HEK293 (cell line): ENCODE measurements around the gene SIGLEC1.

ENCODE experiments used
- GFI1B ChIP-seq: fragments of 450-650 bp; formaldehyde crosslinking; IDR thresholded peaks from 2 replicates; pipeline ENCODE4 v1.5.1; 2016; ENCODE audit warnings: missing biosample characterization, missing genetic modification characterization
- HOXA7 ChIP-seq: sonication (generic); formaldehyde crosslinking; IDR thresholded peaks from 2 replicates; pipeline ENCODE4 v1.8.1; 2022; ENCODE audit warnings: missing genetic modification reagents, borderline replicate concordance
- KLF1 ChIP-seq: fragments of 450-650 bp; formaldehyde crosslinking; IDR thresholded peaks from 2 replicates; pipeline ENCODE4 v1.5.1; 2016; ENCODE audit warnings: missing biosample characterization, missing genetic modification characterization
- KLF9 ChIP-seq: fragments of 450-650 bp; formaldehyde crosslinking; IDR thresholded peaks from 2 replicates; pipeline ENCODE4 v1.5.1; 2016; ENCODE audit warnings: missing biosample characterization, missing genetic modification characterization, low read depth
- MEIS1 ChIP-seq: sonication (generic); formaldehyde crosslinking; IDR thresholded peaks from 2 replicates; pipeline ENCODE4 v1.8.1; 2022; ENCODE audit warnings: missing genetic modification reagents, mild to moderate bottlenecking, borderline replicate concordance
- OVOL3 ChIP-seq: fragments of 450-650 bp; formaldehyde crosslinking; IDR thresholded peaks from 2 replicates; pipeline ENCODE4 v1.5.1; 2016; ENCODE audit warnings: missing biosample characterization, missing genetic modification characterization
- SP3 ChIP-seq: fragments of 450-650 bp; formaldehyde crosslinking; IDR thresholded peaks from 2 replicates; pipeline ENCODE4 v1.5.1; 2016; ENCODE audit warnings: missing biosample characterization, missing genetic modification characterization
- TRIM28 ChIP-seq: IDR thresholded peaks from 2 replicates; pipeline ENCODE4 v1.6.1; 2011; ENCODE audit warnings: low read length, control low read depth, borderline replicate concordance
- ZBTB17 ChIP-seq: fragments of 450-650 bp; formaldehyde crosslinking; IDR thresholded peaks from 2 replicates; pipeline ENCODE4 v1.5.1; 2016; ENCODE audit warnings: missing biosample characterization, missing genetic modification characterization
- ZBTB20 ChIP-seq: fragments of 450-650 bp; formaldehyde crosslinking; IDR thresholded peaks from 2 replicates; pipeline ENCODE4 v1.5.1; 2016; ENCODE audit warnings: missing biosample characterization, missing genetic modification characterization
- ZNF121 ChIP-seq: fragments of 450-650 bp; formaldehyde crosslinking; IDR thresholded peaks from 2 replicates; pipeline ENCODE4 v1.5.1; 2016; ENCODE audit warnings: missing biosample characterization, missing genetic modification characterization
- ZNF133 ChIP-seq: fragments of 450-650 bp; formaldehyde crosslinking; IDR thresholded peaks from 2 replicates; pipeline ENCODE4 v1.5.1; 2016; ENCODE audit warnings: missing biosample characterization, missing genetic modification characterization
- ZNF138 ChIP-seq: fragments of 450-650 bp; formaldehyde crosslinking; IDR thresholded peaks from 2 replicates; pipeline ENCODE4 v1.5.1; 2016; ENCODE audit warnings: missing biosample characterization, missing genetic modification characterization, borderline replicate concordance
- ZNF19 ChIP-seq: fragments of 450-650 bp; formaldehyde crosslinking; IDR thresholded peaks from 2 replicates; pipeline ENCODE4; 2016; ENCODE audit warnings: missing biosample characterization, missing genetic modification characterization, low read depth
- ZNF23 ChIP-seq: fragments of 450-650 bp; formaldehyde crosslinking; IDR thresholded peaks from 2 replicates; pipeline ENCODE4 v1.5.1; 2016; ENCODE audit warnings: missing biosample characterization, missing genetic modification characterization, borderline replicate concordance
- ZNF391 ChIP-seq: fragments of 450-650 bp; formaldehyde crosslinking; IDR thresholded peaks from 2 replicates; pipeline ENCODE4 v1.5.1; 2016; ENCODE audit warnings: low read depth, missing biosample characterization, missing genetic modification characterization, borderline replicate concordance
- ZNF404 ChIP-seq: fragments of 450-650 bp; formaldehyde crosslinking; IDR thresholded peaks from 2 replicates; pipeline ENCODE4 v1.5.1; 2017; ENCODE audit warnings: missing biosample characterization, missing genetic modification characterization
- ZNF423 ChIP-seq: fragments of 450-650 bp; formaldehyde crosslinking; IDR thresholded peaks from 2 replicates; pipeline ENCODE4 v1.5.1; 2016; ENCODE audit warnings: missing biosample characterization, missing genetic modification characterization
- ZNF426 ChIP-seq: fragments of 450-650 bp; formaldehyde crosslinking; IDR thresholded peaks from 2 replicates; pipeline ENCODE4 v1.5.1; 2017; ENCODE audit warnings: missing biosample characterization, missing genetic modification characterization, mild to moderate bottlenecking, inconsistent platforms, moderate library complexity
- ZNF501 ChIP-seq: fragments of 450-650 bp; formaldehyde crosslinking; IDR thresholded peaks from 2 replicates; pipeline ENCODE4 v1.5.1; 2016; ENCODE audit warnings: missing biosample characterization, missing genetic modification characterization
- ZNF510 ChIP-seq: fragments of 450-650 bp; formaldehyde crosslinking; IDR thresholded peaks from 2 replicates; pipeline ENCODE4 v1.5.1; 2018; ENCODE audit warnings: mild to moderate bottlenecking, missing genetic modification characterization, missing biosample characterization; ENCODE audit not compliant: insufficient replicate concordance
- ZNF560 ChIP-seq: fragments of 450-650 bp; formaldehyde crosslinking; IDR thresholded peaks from 2 replicates; pipeline ENCODE4 v1.5.1; 2017; ENCODE audit warnings: missing biosample characterization, missing genetic modification characterization, borderline replicate concordance
- ZNF561 ChIP-seq: fragments of 450-650 bp; IDR thresholded peaks from 2 replicates; pipeline ENCODE4 v1.5.1; 2018; ENCODE audit warnings: missing biosample characterization, missing genetic modification characterization, borderline replicate concordance
- ZNF600 ChIP-seq: fragments of 450-650 bp; formaldehyde crosslinking; IDR thresholded peaks from 2 replicates; pipeline ENCODE4 v1.5.1; 2016; ENCODE audit warnings: missing biosample characterization, missing genetic modification characterization
- ZNF623 ChIP-seq: fragments of 450-650 bp; formaldehyde crosslinking; IDR thresholded peaks from 2 replicates; pipeline ENCODE4 v1.5.1; 2016; ENCODE audit warnings: missing biosample characterization, missing genetic modification characterization
- ZNF670 ChIP-seq: fragments of 450-650 bp; formaldehyde crosslinking; IDR thresholded peaks from 2 replicates; pipeline ENCODE4 v1.5.1; 2016; ENCODE audit warnings: missing biosample characterization, missing genetic modification characterization, low read depth
- ZNF701 ChIP-seq: fragments of 450-650 bp; formaldehyde crosslinking; IDR thresholded peaks from 2 replicates; pipeline ENCODE4 v1.5.1; 2016; ENCODE audit warnings: missing biosample characterization, missing genetic modification characterization
- ZNF785 ChIP-seq: fragments of 450-650 bp; formaldehyde crosslinking; IDR thresholded peaks from 2 replicates; pipeline ENCODE4 v1.5.1; 2016; ENCODE audit warnings: missing biosample characterization, missing genetic modification characterization
- ZNF830 ChIP-seq: fragments of 450-650 bp; IDR thresholded peaks from 2 replicates; pipeline ENCODE4 v1.5.0; 2018; ENCODE audit warnings: missing biosample characterization, missing genetic modification characterization, low read depth, mild to moderate bottlenecking, moderate library complexity
- ZSCAN4 ChIP-seq: fragments of 450-650 bp; formaldehyde crosslinking; IDR thresholded peaks from 2 replicates; pipeline ENCODE4 v1.5.1; 2017; ENCODE audit warnings: missing biosample characterization, missing genetic modification characterization
- TF ChIP-seq, protein P1 (sequence below): fragments of 450-650 bp; formaldehyde crosslinking; IDR thresholded peaks from 2 replicates; pipeline ENCODE4 v1.5.1; 2016; ENCODE audit warnings: missing biosample characterization, missing genetic modification characterization
- TF ChIP-seq, protein P2 (sequence below): fragments of 450-650 bp; formaldehyde crosslinking; IDR thresholded peaks from 2 replicates; pipeline ENCODE4 v1.5.1; 2016; ENCODE audit warnings: missing biosample characterization, missing genetic modification characterization, borderline replicate concordance
- TF ChIP-seq, protein P3 (sequence below): fragments of 450-650 bp; formaldehyde crosslinking; IDR thresholded peaks from 2 replicates; pipeline ENCODE4 v1.5.1; 2017; ENCODE audit warnings: missing biosample characterization, missing genetic modification characterization
- TF ChIP-seq, protein P4 (sequence below): fragments of 450-650 bp; formaldehyde crosslinking; IDR thresholded peaks from 2 replicates; pipeline ENCODE4 v1.5.1; 2017; ENCODE audit warnings: missing biosample characterization, missing genetic modification characterization

The SIGLEC1 gene

DNA sequence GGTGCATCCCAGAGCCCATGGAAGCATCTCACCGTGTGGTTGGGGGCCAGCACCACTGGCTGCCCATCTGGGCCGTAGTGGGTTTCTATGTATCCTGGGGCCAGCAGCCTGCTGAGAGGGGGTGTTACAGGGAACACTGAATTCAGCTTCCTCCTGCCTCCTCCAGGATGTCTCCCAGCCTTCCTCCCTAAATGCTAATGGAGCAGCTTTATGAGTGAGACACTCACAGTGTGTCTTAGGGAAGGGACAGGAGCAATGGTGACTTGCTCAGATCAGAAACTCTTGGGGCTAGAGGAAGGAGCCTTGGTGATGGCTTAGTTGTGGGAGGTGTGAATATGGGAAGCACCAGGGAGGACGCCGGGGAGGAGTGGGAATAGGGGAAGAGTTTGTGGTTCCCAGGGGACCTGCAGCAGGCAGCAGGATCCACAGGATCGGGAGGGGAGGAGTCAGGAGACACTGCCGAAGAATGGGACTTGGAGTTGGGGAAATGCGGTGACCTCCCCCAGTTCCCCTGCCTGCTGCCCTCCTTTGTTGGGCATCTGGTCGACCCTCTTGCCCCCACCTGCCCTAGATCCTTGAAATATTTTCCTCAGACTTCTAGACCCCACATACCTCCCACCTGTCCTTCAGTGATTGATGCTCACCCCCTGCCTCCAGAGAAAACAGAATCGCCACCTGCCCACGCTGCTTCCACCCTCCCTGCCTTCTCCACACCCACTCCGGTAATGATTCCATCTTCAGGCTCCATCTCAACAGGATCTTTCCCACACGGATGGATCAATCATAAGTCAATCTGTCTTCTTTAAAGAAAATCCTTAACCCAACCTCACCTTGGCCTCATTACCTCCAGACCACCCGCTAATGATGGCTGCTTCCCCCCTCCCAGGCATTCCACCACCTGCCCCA, 37.2 kb downstream of the SIGLEC1 start (continued):
- TF ChIP-seq MEIS1 (CRISPR knock-in tag) (no peak), ZNF423 (tag by site-specific recombination) (no peak), ZSCAN4 (tag by site-specific recombination) (no peak), ZNF23 (tag by site-specific recombination) (no peak), ZNF501 (no peak), ZNF121 (tag by site-specific recombination) (no peak), ZNF670 (tag by site-specific recombination) (no peak), ZNF830 (no peak), KLF1 (tag by site-specific recombination) (no peak), ZNF600 (tag by site-specific recombination) (peak; percentile 72), OVOL3 (tag by site-specific recombination) (no peak), ZNF133 (no peak), ZNF510 (tag by site-specific recombination) (no peak), ZNF391 (tag by site-specific recombination) (no peak), ZNF426 (tag by site-specific recombination) (no peak), ZNF138 (tag by site-specific recombination) (no peak), ZNF19 (no peak), GFI1B (tag by site-specific recombination) (no peak), ZNF701 (tag by site-specific recombination) (no peak), ZBTB17 (tag by site-specific recombination) (peak; percentile 50), ZBTB20 (no peak; the same call in 1 of the 2 replicates), ZNF561 (tag by site-specific recombination) (no peak), ZNF404 (no peak), ZNF785 (tag by site-specific recombination) (no peak), HOXA7 (CRISPR knock-in tag) (no peak), TRIM28 (no peak), ZNF560 (tag by site-specific recombination) (no peak), SP3 (peak; percentile 22), ZNF623 (no peak), KLF9 (no peak)
- TF ChIP-seq, protein P1, sequence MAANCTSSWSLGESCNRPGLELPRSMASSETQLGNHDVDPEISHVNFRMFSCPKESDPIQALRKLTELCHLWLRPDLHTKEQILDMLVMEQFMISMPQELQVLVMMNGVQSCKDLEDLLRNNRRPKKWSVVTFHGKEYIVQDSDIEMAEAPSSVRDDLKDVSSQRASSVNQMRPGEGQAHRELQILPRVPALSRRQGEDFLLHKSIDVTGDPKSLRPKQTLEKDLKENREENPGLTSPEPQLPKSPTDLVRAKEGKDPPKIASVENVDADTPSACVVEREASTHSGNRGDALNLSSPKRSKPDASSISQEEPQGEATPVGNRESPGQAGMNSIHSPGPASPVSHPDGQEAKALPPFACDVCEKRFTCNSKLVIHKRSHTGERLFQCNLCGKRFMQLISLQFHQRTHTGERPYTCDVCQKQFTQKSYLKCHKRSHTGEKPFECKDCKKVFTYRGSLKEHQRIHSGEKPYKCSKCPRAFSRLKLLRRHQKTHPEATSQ (tag by site-specific recombination), result no peak
- TF ChIP-seq, protein P2, sequence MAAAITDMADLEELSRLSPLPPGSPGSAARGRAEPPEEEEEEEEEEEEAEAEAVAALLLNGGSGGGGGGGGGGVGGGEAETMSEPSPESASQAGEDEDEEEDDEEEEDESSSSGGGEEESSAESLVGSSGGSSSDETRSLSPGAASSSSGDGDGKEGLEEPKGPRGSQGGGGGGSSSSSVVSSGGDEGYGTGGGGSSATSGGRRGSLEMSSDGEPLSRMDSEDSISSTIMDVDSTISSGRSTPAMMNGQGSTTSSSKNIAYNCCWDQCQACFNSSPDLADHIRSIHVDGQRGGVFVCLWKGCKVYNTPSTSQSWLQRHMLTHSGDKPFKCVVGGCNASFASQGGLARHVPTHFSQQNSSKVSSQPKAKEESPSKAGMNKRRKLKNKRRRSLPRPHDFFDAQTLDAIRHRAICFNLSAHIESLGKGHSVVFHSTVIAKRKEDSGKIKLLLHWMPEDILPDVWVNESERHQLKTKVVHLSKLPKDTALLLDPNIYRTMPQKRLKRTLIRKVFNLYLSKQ, result no peak
- TF ChIP-seq, protein P3, sequence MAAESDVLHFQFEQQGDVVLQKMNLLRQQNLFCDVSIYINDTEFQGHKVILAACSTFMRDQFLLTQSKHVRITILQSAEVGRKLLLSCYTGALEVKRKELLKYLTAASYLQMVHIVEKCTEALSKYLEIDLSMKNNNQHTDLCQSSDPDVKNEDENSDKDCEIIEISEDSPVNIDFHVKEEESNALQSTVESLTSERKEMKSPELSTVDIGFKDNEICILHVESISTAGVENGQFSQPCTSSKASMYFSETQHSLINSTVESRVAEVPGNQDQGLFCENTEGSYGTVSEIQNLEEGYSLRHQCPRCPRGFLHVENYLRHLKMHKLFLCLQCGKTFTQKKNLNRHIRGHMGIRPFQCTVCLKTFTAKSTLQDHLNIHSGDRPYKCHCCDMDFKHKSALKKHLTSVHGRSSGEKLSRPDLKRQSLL, result no peak
- TF ChIP-seq, protein P4, sequence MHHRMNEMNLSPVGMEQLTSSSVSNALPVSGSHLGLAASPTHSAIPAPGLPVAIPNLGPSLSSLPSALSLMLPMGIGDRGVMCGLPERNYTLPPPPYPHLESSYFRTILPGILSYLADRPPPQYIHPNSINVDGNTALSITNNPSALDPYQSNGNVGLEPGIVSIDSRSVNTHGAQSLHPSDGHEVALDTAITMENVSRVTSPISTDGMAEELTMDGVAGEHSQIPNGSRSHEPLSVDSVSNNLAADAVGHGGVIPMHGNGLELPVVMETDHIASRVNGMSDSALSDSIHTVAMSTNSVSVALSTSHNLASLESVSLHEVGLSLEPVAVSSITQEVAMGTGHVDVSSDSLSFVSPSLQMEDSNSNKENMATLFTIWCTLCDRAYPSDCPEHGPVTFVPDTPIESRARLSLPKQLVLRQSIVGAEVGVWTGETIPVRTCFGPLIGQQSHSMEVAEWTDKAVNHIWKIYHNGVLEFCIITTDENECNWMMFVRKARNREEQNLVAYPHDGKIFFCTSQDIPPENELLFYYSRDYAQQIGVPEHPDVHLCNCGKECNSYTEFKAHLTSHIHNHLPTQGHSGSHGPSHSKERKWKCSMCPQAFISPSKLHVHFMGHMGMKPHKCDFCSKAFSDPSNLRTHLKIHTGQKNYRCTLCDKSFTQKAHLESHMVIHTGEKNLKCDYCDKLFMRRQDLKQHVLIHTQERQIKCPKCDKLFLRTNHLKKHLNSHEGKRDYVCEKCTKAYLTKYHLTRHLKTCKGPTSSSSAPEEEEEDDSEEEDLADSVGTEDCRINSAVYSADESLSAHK (tag by site-specific recombination), result no peak
